ENCODE data around the gene PSMB2.

PSMB2 gene

GRCh38 chr1:35563166-35563565 lies 78.2 kb downstream of the PSMB2 start:
- no peak for DNase-seq (ENCODE audit: extremely low spot score)
- ChIA-PET CTCF (no interaction called here), POLR2A (no interaction called here)
- TF ChIP-seq FOXK2 (IDR thresholded peaks at IDR 0.05) (no peak), ARNT (IDR thresholded peaks at IDR 0.05) (no peak), SUZ12 (IDR thresholded peaks at IDR 0.05) (no peak), BHLHE40 (IDR thresholded peaks at IDR 0.05; ENCODE audit: borderline replicate concordance) (no peak), CTBP1 (IDR thresholded peaks at IDR 0.05; ENCODE audit: borderline replicate concordance) (no peak), HDGF (IDR thresholded peaks at IDR 0.05; ENCODE audit: borderline replicate concordance) (no peak), FOXA1 (IDR thresholded peaks at IDR 0.05) (no peak), ZNF384 (IDR thresholded peaks at IDR 0.05) (no peak), TARDBP (IDR thresholded peaks at IDR 0.05) (no peak), NFRKB (IDR thresholded peaks at IDR 0.05) (no peak), SP1 (IDR thresholded peaks at IDR 0.05) (no peak), ELF4 (IDR thresholded peaks at IDR 0.05) (no peak), L3MBTL2 (conservative IDR thresholded peaks at IDR 0.05) (no peak), FOXM1 (IDR thresholded peaks at IDR 0.05; ENCODE audit: borderline replicate concordance) (no peak)
- TF ChIP-seq, protein P1, sequence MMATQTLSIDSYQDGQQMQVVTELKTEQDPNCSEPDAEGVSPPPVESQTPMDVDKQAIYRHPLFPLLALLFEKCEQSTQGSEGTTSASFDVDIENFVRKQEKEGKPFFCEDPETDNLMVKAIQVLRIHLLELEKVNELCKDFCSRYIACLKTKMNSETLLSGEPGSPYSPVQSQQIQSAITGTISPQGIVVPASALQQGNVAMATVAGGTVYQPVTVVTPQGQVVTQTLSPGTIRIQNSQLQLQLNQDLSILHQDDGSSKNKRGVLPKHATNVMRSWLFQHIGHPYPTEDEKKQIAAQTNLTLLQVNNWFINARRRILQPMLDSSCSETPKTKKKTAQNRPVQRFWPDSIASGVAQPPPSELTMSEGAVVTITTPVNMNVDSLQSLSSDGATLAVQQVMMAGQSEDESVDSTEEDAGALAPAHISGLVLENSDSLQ (IDR thresholded peaks at IDR 0.05), result no peak

- no peak for DNase-seq (ENCODE audit: extremely low spot score)
- ChIA-PET POLR2A (interaction anchor here (1.2 to 2.9 kb wide), 3 partner anchors 80 to 207 kb away, joined by 3 to 14 read pairs (median 3); partner anchors contain the start of gene CLSPN), CTCF (no interaction called here)
Measured at GRCh38 chr1:35561972-35562680, 79.2 kb downstream of the PSMB2 start.

GRCh38 chr1:35561297-35561971 lies 79.9 kb downstream of the PSMB2 start:
- no peak for DNase-seq (ENCODE audit: extremely low spot score)
- ChIA-PET POLR2A (interaction anchor here (1.2 to 2.9 kb wide), 3 partner anchors 80 to 208 kb away, joined by 3 to 14 read pairs (median 3); partner anchors contain the start of gene CLSPN), CTCF (no interaction called here)
- TF ChIP-seq FOXM1 (IDR thresholded peaks at IDR 0.05; ENCODE audit: borderline replicate concordance) (no peak), FOXK2 (IDR thresholded peaks at IDR 0.05) (no peak), SUZ12 (IDR thresholded peaks at IDR 0.05) (no peak), NFRKB (IDR thresholded peaks at IDR 0.05) (no peak), L3MBTL2 (conservative IDR thresholded peaks at IDR 0.05) (no peak), ELF4 (IDR thresholded peaks at IDR 0.05) (no peak), HDGF (IDR thresholded peaks at IDR 0.05; ENCODE audit: borderline replicate concordance) (no peak), TARDBP (IDR thresholded peaks at IDR 0.05) (no peak), BHLHE40 (IDR thresholded peaks at IDR 0.05; ENCODE audit: borderline replicate concordance) (no peak), CTBP1 (IDR thresholded peaks at IDR 0.05; ENCODE audit: borderline replicate concordance) (no peak), FOXA1 (IDR thresholded peaks at IDR 0.05) (no peak), ARNT (IDR thresholded peaks at IDR 0.05) (no peak), ZNF384 (IDR thresholded peaks at IDR 0.05) (no peak), LEF1 (IDR thresholded peaks at IDR 0.05; ENCODE audit: borderline replicate concordance) (no peak), SP1 (IDR thresholded peaks at IDR 0.05) (no peak)

More at GRCh38 chr1:35561972-35562680, 79.2 kb downstream of the PSMB2 start:
- TF ChIP-seq CTBP1 (IDR thresholded peaks at IDR 0.05; ENCODE audit: borderline replicate concordance) (no peak), HDGF (IDR thresholded peaks at IDR 0.05; ENCODE audit: borderline replicate concordance) (no peak), FOXM1 (IDR thresholded peaks at IDR 0.05; ENCODE audit: borderline replicate concordance) (no peak), SP1 (IDR thresholded peaks at IDR 0.05) (no peak), TARDBP (IDR thresholded peaks at IDR 0.05) (no peak), LEF1 (IDR thresholded peaks at IDR 0.05; ENCODE audit: borderline replicate concordance) (no peak), FOXK2 (IDR thresholded peaks at IDR 0.05) (no peak), ARNT (IDR thresholded peaks at IDR 0.05) (no peak)

DNA sequence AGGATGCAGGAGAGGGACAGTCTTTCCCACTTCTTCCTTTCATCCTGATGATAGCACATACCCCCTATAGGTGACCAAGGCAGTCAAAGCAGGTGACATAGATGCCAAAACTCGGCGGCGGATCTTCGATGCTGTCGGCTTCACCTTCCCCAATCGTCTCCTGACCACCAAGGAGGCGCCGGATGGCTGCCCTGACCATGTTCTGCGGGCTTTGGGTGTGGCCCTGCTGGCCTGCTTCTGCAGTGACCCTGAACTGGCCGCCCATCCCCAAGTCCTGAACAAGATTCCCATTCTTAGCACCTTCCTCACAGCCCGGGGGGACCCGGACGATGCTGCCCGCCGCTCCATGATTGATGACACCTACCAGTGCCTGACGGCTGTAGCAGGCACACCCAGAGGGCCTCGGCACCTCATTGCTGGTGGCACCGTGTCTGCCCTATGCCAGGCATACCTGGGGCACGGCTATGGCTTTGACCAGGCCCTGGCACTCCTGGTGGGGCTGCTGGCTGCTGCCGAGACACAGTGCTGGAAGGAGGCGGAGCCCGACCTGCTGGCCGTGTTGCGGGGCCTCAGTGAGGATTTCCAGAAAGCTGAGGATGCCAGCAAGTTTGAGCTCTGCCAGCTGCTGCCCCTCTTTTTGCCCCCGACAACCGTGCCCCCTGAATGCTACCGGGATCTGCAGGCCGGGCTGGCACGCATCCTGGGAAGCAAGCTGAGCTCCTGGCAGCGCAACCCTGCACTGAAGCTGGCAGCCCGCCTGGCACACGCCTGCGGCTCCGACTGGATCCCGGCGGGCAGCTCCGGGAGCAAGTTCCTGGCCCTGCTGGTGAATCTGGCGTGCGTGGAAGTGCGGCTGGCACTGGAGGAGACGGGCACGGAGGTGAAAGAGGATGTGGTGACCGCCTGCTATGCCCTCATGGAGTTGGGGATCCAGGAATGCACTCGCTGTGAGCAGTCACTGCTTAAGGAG lies 80.8 kb downstream of the PSMB2 start:
- no peak for DNase-seq (ENCODE audit: extremely low spot score)
- CTCF ChIA-PET, result no interaction called here
- POLR2A ChIA-PET, result interaction anchor here (1.2 to 2.9 kb wide), 3 partner anchors 81 to 209 kb away, joined by 3 to 14 read pairs (median 3); partner anchors contain the start of gene CLSPN
- TF ChIP-seq, protein P1 (IDR thresholded peaks at IDR 0.05), result no peak
- no peak for TF ChIP-seq TARDBP (IDR thresholded peaks at IDR 0.05)
- TF ChIP-seq BHLHE40 (IDR thresholded peaks at IDR 0.05; ENCODE audit: borderline replicate concordance), result no peak
- TF ChIP-seq FOXK2 (IDR thresholded peaks at IDR 0.05), result no peak
- TF ChIP-seq HDGF (IDR thresholded peaks at IDR 0.05; ENCODE audit: borderline replicate concordance), result no peak
- TF ChIP-seq FOXM1 (IDR thresholded peaks at IDR 0.05; ENCODE audit: borderline replicate concordance), result no peak
- TF ChIP-seq CTBP1 (IDR thresholded peaks at IDR 0.05; ENCODE audit: borderline replicate concordance), result no peak
- TF ChIP-seq FOXA1 (IDR thresholded peaks at IDR 0.05), result no peak

GRCh38 chr1:35559317-35559944 lies 81.9 kb downstream of the PSMB2 start:
- POLR2A ChIA-PET, result interaction anchor here (2.9 kb wide), 1 partner anchor 210 kb away, joined by 14 read pairs; the partner anchor contains the start of gene CLSPN
- no peak for TF ChIP-seq HDGF (IDR thresholded peaks at IDR 0.05; ENCODE audit: borderline replicate concordance)
- TF ChIP-seq, protein P1 (IDR thresholded peaks at IDR 0.05), result no peak
- no peak for TF ChIP-seq SP1 (IDR thresholded peaks at IDR 0.05)
- no peak for TF ChIP-seq FOXK2 (IDR thresholded peaks at IDR 0.05)
- no peak for TF ChIP-seq FOXA1 (IDR thresholded peaks at IDR 0.05)
- TF ChIP-seq L3MBTL2 (conservative IDR thresholded peaks at IDR 0.05), result no peak
- no peak for TF ChIP-seq BHLHE40 (IDR thresholded peaks at IDR 0.05; ENCODE audit: borderline replicate concordance)
- no peak for TF ChIP-seq ARNT (IDR thresholded peaks at IDR 0.05)
- TF ChIP-seq ELF4 (IDR thresholded peaks at IDR 0.05), result no peak
- TF ChIP-seq ZNF384 (IDR thresholded peaks at IDR 0.05), result no peak
- TF ChIP-seq LEF1 (IDR thresholded peaks at IDR 0.05; ENCODE audit: borderline replicate concordance), result no peak
- TF ChIP-seq NFRKB (IDR thresholded peaks at IDR 0.05), result no peak
- no peak for TF ChIP-seq FOXM1 (IDR thresholded peaks at IDR 0.05; ENCODE audit: borderline replicate concordance)
- no peak for TF ChIP-seq TARDBP (IDR thresholded peaks at IDR 0.05)
- no peak for TF ChIP-seq SUZ12 (IDR thresholded peaks at IDR 0.05)
- no peak for TF ChIP-seq CTBP1 (IDR thresholded peaks at IDR 0.05; ENCODE audit: borderline replicate concordance)
- DNase-seq (ENCODE audit: extremely low spot score), result no peak
- CTCF ChIA-PET, result interaction anchor here (1.8 kb wide), 1 partner anchor 108 kb away, joined by 4 read pairs; no protein-coding TSS in a partner anchor

All from HEK293T (cell line).